Lung (tissue), 12 donors: ENCODE measurements around the gene FAM193A. TPM values are rescaled to one million over a fixed set of nuclear protein-coding genes. Genes with fewer than 3 reads are reported as not detected.

Source experiments
- ATAC-seq: fragments of 200-7000 bp; cut with Tn5 transposase; one replicate; pipeline ENCODE4 v1.9.1; 2020; ENCODE audit warnings: moderate number of reproducible peaks; ENCODE audit not compliant: insufficient read depth, low FRiP score
- DNase-seq, 3 donors: peaks; one replicate each; pipeline ENCODE4 v3.0.0-alpha.2; 2013 to 2017
- H3K27ac ChIP-seq, 2 donors: one replicate each; pipeline ENCODE4 v1.5.1; 2013; ENCODE audit warnings: mild to moderate bottlenecking in 2 of 2, moderate library complexity in 2 of 2, control low read depth in 1 of 2, inconsistent platforms in 1 of 2, low read depth in 1 of 2, low read length in 1 of 2
- H3K27me3 ChIP-seq, 3 donors: one replicate each; pipeline ENCODE4 v1.5.1; 2013; ENCODE audit warnings: low read length in 2 of 3; ENCODE audit not compliant: control insufficient read depth in 3 of 3, insufficient read depth in 3 of 3
- H3K36me3 ChIP-seq, 4 donors: one replicate each; pipeline ENCODE4 v1.5.1; 2013; ENCODE audit warnings: low read length in 4 of 4, mild to moderate bottlenecking in 1 of 4, moderate library complexity in 1 of 4; ENCODE audit not compliant: control insufficient read depth in 4 of 4, insufficient read depth in 4 of 4
- H3K4me1 ChIP-seq, 5 donors: one replicate each; pipeline ENCODE4 v1.5.1; 2013; ENCODE audit warnings: low read length in 5 of 5, mild to moderate bottlenecking in 2 of 5, moderate library complexity in 1 of 5; ENCODE audit not compliant: control insufficient read depth in 5 of 5, insufficient read depth in 5 of 5
- H3K4me3 ChIP-seq: one replicate; pipeline ENCODE4 v1.5.1; 2013; ENCODE audit warnings: mild to moderate bottlenecking, control low read depth, moderate library complexity
- H3K9ac ChIP-seq, 2 donors: one replicate each; pipeline ENCODE4 v1.5.1; 2013; ENCODE audit warnings: low read length in 2 of 2, control low read depth in 1 of 2; ENCODE audit not compliant: insufficient read depth in 1 of 2
- H3K9me3 ChIP-seq, 4 donors: one replicate each; pipeline ENCODE4 v1.5.1; 2013; ENCODE audit warnings: low read length in 3 of 4, mild to moderate bottlenecking in 1 of 4, moderate library complexity in 1 of 4; ENCODE audit not compliant: control insufficient read depth in 4 of 4, insufficient read depth in 3 of 4
- WGBS, 2 donors: extraction: QIAGEN DNeasy Blood & Tissue Kit; methylation state at CpG; one replicate each; pipeline ENCODE4 v1.1.7; 2013; 5-methylcytosine and 5-hydroxymethylcytosine counted together
- polyA plus RNA-seq, 2 donors: library from polyadenylated mRNA; stranded (reverse); fragments of 200-250 nt; gene quantifications; one replicate each; pipeline ENCODE4 v1.2.1, GENCODE V29; 2013
- total RNA-seq, 2 donors: library from RNA; depleted of rRNA in 1 of 2; stranded (reverse); fragments of >200 nt in 1 of 2; gene quantifications; one replicate each; pipeline ENCODE4 v1.2.1, GENCODE V29; 2014 to 2021
- TF ChIP-seq, protein P1 (sequence below): IDR thresholded peaks from 2 replicates; pipeline ENCODE4 v1.5.1; 2012; ENCODE audit warnings: mild to moderate bottlenecking; ENCODE audit errors: control extremely low read depth, extremely low read depth
- donor health status: control.
- donor health status: control.
- donor health status: Bipolar disorder and iron deficiency.
- donor health status: healthy.
- donor health status: DM: yes; HTN: yes; CAD: no.

Gene FAM193A
- total and polyA plus RNA-seq, 4 donors, result 9.7 to 33.2 (median 17.5) TPM

DNA sequence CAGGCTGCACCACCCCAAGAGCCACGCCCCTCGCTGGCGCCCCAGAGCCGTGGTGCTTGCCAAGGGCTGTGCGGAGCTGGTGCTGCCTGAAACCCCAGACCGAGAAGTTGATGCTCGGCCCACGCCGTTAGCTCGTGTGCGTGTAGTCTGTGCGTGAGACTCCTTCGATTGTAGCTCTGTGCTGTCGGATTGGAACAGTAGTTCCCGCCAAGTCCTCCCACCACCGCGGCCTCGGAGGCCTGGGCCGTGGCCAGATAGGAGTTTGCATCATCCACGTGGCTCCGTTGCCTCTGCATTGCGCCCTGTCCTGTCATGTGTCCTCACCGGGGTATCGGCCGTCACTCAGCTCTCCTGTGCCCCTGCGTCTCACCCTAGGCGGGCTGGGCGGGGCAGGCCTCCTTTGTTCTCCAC, 195.5 kb downstream of the FAM193A start:
- peaks cover 0 to 33% (median 20%) of the 10 kb centered on the region in 4 donors for H3K36me3 ChIP-seq
- 87 to 92% methylated on average over 28 of the region's 28 CpGs for WGBS, 2 donors
- no peak for DNase-seq
- no peaks in the 10 kb centered on the region for H3K4me1 ChIP-seq
- H3K9me3 ChIP-seq, result no peaks in the 10 kb centered on the region
- H3K27me3 ChIP-seq, result no peaks in the 10 kb centered on the region
- no peak overlapping the region for H3K27ac ChIP-seq
- H3K9ac ChIP-seq, result no peak overlapping the region
- TF ChIP-seq, protein P1, sequence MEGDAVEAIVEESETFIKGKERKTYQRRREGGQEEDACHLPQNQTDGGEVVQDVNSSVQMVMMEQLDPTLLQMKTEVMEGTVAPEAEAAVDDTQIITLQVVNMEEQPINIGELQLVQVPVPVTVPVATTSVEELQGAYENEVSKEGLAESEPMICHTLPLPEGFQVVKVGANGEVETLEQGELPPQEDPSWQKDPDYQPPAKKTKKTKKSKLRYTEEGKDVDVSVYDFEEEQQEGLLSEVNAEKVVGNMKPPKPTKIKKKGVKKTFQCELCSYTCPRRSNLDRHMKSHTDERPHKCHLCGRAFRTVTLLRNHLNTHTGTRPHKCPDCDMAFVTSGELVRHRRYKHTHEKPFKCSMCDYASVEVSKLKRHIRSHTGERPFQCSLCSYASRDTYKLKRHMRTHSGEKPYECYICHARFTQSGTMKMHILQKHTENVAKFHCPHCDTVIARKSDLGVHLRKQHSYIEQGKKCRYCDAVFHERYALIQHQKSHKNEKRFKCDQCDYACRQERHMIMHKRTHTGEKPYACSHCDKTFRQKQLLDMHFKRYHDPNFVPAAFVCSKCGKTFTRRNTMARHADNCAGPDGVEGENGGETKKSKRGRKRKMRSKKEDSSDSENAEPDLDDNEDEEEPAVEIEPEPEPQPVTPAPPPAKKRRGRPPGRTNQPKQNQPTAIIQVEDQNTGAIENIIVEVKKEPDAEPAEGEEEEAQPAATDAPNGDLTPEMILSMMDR, result no peak
- H3K4me3 ChIP-seq, result no peak overlapping the region
- ATAC-seq, result no peak

DNA sequence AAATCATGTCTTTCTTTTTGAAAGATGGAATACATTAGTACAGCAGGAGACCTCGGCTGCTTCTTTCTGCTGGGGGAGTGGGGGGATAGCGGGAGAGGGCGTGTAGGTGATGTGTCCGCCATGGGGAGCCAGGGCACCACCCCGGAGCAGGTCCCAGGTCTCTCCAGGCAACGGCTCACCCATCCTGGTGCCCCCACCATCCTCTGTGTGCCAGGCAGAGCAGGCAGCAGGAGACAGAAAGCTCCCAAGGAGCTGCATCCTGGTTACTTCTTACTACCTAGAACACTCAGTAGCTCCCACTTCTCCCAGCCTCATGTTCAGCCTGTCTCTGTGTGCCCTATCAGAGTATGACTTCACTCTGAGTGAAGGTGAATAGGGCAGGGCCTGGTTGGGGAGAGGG, 196.1 kb downstream of the FAM193A start:
- WGBS, 2 donors, result 94 to 96% methylated on average over 6 of the region's 6 CpGs
- H3K27ac ChIP-seq, result no peak overlapping the region
- ATAC-seq (no peak), DNase-seq (no peak)
- H3K9ac ChIP-seq, result no peak overlapping the region
- H3K4me1 ChIP-seq, result no peaks in the 10 kb centered on the region
- TF ChIP-seq, protein P1, result no peak
- H3K4me3 ChIP-seq, result no peak overlapping the region
- no peaks in the 10 kb centered on the region for H3K27me3 ChIP-seq
- peaks cover 0 to 33% (median 20%) of the 10 kb centered on the region in 4 donors for H3K36me3 ChIP-seq
- no peaks in the 10 kb centered on the region for H3K9me3 ChIP-seq

DNA sequence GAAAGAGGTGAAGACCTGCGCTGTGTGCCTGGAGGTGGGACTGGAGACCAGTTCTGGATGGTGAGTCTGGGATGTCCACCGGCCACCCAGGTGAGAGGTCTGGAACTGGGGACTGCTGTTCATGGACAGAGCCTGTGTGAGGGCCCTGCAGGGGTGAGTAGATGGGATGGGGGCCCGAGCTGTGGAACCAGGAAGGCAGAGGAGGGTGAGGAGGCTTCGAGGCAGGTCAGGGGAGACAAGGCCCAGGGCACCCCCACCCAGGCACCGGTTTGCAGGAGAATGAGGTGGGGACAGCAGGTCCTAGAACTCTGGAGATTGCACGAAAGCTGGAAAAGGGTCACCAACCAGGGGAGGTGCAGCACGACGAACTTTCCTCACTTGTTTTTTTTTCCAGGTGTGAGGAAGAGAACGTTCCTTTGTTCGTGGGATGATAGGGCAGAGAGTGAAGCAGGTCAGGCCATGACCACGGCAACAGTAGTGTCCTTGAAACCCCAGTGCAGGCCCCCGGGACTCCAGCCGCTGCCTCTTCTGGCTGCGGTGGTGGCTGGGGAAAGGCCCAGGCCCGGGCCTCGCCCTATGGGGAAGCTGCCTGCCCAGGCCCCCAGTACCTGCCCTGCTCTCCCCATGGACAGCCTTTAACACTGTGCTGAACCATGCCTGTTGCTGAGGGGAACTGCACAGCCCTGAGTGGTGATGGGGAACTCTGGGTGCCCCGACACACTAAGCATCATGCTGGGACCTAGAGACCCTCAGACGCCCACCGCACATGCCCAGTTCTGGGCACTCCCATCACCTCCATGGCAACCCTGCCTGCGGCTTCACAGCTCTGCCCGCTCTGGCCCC, 196.8 kb downstream of the FAM193A start:
- TF ChIP-seq, protein P1, result no peak
- Histone ChIP-seq H3K9me3 (no peaks in the 10 kb centered on the region), H3K36me3 (peaks cover 0 to 33% (median 20%) of the 10 kb centered on the region in 4 donors), H3K27ac (no peak overlapping the region), H3K9ac (no peak overlapping the region), H3K4me3 (no peak overlapping the region), H3K27me3 (no peaks in the 10 kb centered on the region), H3K4me1 (no peaks in the 10 kb centered on the region)
- 87 to 89% methylated on average over 21 of the region's 21 CpGs for WGBS, 2 donors
- DNase-seq (no peak), ATAC-seq (no peak)
